ENCODE measurements around the gene LIPE.

LIPE gene

GRCh38 chr19:42361545-42361910 lies 65.7 kb downstream of the LIPE start:
- TF ChIP-seq CTCF (IDR thresholded peaks at IDR 0.05) (no peak), ZFX (IDR thresholded peaks at IDR 0.05; ENCODE audit: borderline replicate concordance) (no peak)
- H3K27ac ChIP-seq, result no peak overlapping the region

- H3K27ac ChIP-seq, result no peak overlapping the region
Observed at GRCh38 chr19:42360787-42361544, 66.2 kb downstream of the LIPE start.

GRCh38 chr19:42357290-42357689 lies 69.9 kb downstream of the LIPE start:
- H3K27ac ChIP-seq, result no peak overlapping the region
- TF ChIP-seq ZFX (IDR thresholded peaks at IDR 0.05; ENCODE audit: borderline replicate concordance), result no peak
- no peak for TF ChIP-seq CTCF (IDR thresholded peaks at IDR 0.05)

More at GRCh38 chr19:42360787-42361544, 66.2 kb downstream of the LIPE start:
- TF ChIP-seq CTCF (IDR thresholded peaks at IDR 0.05) (no peak), ZFX (IDR thresholded peaks at IDR 0.05; ENCODE audit: borderline replicate concordance) (no peak)

GRCh38 chr19:42356686-42357085 lies 70.5 kb downstream of the LIPE start:
- no peak overlapping the region for H3K27ac ChIP-seq
- TF ChIP-seq CTCF (IDR thresholded peaks at IDR 0.05), result no peak
- TF ChIP-seq ZFX (IDR thresholded peaks at IDR 0.05; ENCODE audit: borderline replicate concordance), result no peak

GRCh38 chr19:42355896-42356295 lies 71.3 kb downstream of the LIPE start:
- no peak for TF ChIP-seq CTCF (IDR thresholded peaks at IDR 0.05)
- no peak overlapping the region for H3K27ac ChIP-seq

GRCh38 chr19:42353341-42354015 lies 73.7 kb downstream of the LIPE start:
- no peak overlapping the region for H3K27ac ChIP-seq
- no peak for TF ChIP-seq ZFX (IDR thresholded peaks at IDR 0.05; ENCODE audit: borderline replicate concordance)

- no peak for TF ChIP-seq CTCF (IDR thresholded peaks at IDR 0.05)
- no peak for TF ChIP-seq ZFX (IDR thresholded peaks at IDR 0.05; ENCODE audit: borderline replicate concordance)
- H3K27ac ChIP-seq, result no peak overlapping the region
Observed at GRCh38 chr19:42352301-42353259, 74.6 kb downstream of the LIPE start.
